Stomach smooth muscle (tissue), 2 donors: ENCODE data around the gene PLCB4.
"Not testable (repeated sequence)": the region's sequence is repeated elsewhere in the genome, so short reads cannot be mapped to it uniquely, and the experiment has no call there.

Experiments
- H3K27ac ChIP-seq: one replicate; pipeline ENCODE4 v1.7.0; 2013; ENCODE audit warnings: mild to moderate bottlenecking, low read length, inconsistent platforms
- H3K27me3 ChIP-seq, 2 donors: one replicate each; pipeline ENCODE4 v1.7.0; 2013; ENCODE audit warnings: low read length in 2 of 2; ENCODE audit not compliant: insufficient read depth in 2 of 2, control insufficient read depth in 1 of 2
- H3K36me3 ChIP-seq, 2 donors: one replicate each; pipeline ENCODE4 v1.7.0; 2013; ENCODE audit warnings: low read length in 2 of 2; ENCODE audit not compliant: control insufficient read depth in 2 of 2, insufficient read depth in 2 of 2
- H3K4me1 ChIP-seq: one replicate; pipeline ENCODE4 v1.7.0; 2013; ENCODE audit warnings: low read length; ENCODE audit not compliant: control insufficient read depth, insufficient read depth
- H3K4me3 ChIP-seq, 2 donors: one replicate each; pipeline ENCODE4 v1.7.0; 2013; ENCODE audit warnings: low read length in 2 of 2
- H3K9ac ChIP-seq, 2 donors: one replicate each; pipeline ENCODE4 v1.7.0; 2013; ENCODE audit warnings: low read length in 2 of 2, mild to moderate bottlenecking in 1 of 2
- H3K9me3 ChIP-seq, 2 donors: one replicate each; pipeline ENCODE4 v1.7.0; 2013; ENCODE audit warnings: low read length in 2 of 2; ENCODE audit not compliant: control insufficient read depth in 2 of 2
- donor health status: healthy.
- donor health status: Pancreatic carcinoma.

The PLCB4 gene

GRCh38 chr20:9377007-9377406, 308.1 kb downstream of the PLCB4 start:
- no peaks in the 10 kb centered on the region for H3K4me1 ChIP-seq
- no peaks in the 10 kb centered on the region for H3K27me3 ChIP-seq

GRCh38 chr20:9385345-9386310, 316.7 kb downstream of the PLCB4 start:
- H3K27ac ChIP-seq, H3K4me1 ChIP-seq, H3K9ac ChIP-seq, H3K27me3 ChIP-seq, H3K4me3 ChIP-seq, H3K36me3 ChIP-seq, H3K9me3 ChIP-seq: not testable (repeated sequence)

More at GRCh38 chr20:9377007-9377406, 308.1 kb downstream of the PLCB4 start:
- Histone ChIP-seq H3K9ac (no peak overlapping the region), H3K36me3 (no peaks in the 10 kb centered on the region), H3K4me3 (no peak overlapping the region), H3K9me3 (no peaks in the 10 kb centered on the region), H3K27ac (no peak overlapping the region)

- peaks cover 0 to 11% of the 10 kb centered on the region in 2 donors for H3K36me3 ChIP-seq
- H3K4me1 ChIP-seq: no peaks in the 10 kb centered on the region
- H3K9ac ChIP-seq: no peak overlapping the region
- no peaks in the 10 kb centered on the region for H3K9me3 ChIP-seq
- no peak overlapping the region for H3K4me3 ChIP-seq
- no peaks in the 10 kb centered on the region for H3K27me3 ChIP-seq
- no peak overlapping the region for H3K27ac ChIP-seq
Observed at GRCh38 chr20:9388160-9388812, 319.4 kb downstream of the PLCB4 start.

- H3K9ac ChIP-seq: no peak overlapping the region
- no peaks in the 10 kb centered on the region for H3K9me3 ChIP-seq
- H3K4me3 ChIP-seq: no peak overlapping the region
- H3K27me3 ChIP-seq: no peaks in the 10 kb centered on the region
- H3K27ac ChIP-seq: no peak overlapping the region
- H3K36me3 ChIP-seq: peaks cover 0 to 11% of the 10 kb centered on the region in 2 donors
- no peaks in the 10 kb centered on the region for H3K4me1 ChIP-seq
Observed at GRCh38 chr20:9388813-9389161, 319.9 kb downstream of the PLCB4 start.

GRCh38 chr20:9389346-9389745, 320.5 kb downstream of the PLCB4 start:
- Histone ChIP-seq H3K9ac (no peak overlapping the region), H3K27me3 (no peaks in the 10 kb centered on the region), H3K4me3 (no peak overlapping the region), H3K36me3 (peaks cover 0 to 11% of the 10 kb centered on the region in 2 donors), H3K9me3 (no peaks in the 10 kb centered on the region), H3K27ac (no peak overlapping the region), H3K4me1 (no peaks in the 10 kb centered on the region)

GRCh38 chr20:9390441-9390840, 321.6 kb downstream of the PLCB4 start:
- no peaks in the 10 kb centered on the region for H3K27me3 ChIP-seq
- H3K9ac ChIP-seq: no peak overlapping the region
- H3K9me3 ChIP-seq: no peaks in the 10 kb centered on the region
- H3K4me1 ChIP-seq: no peaks in the 10 kb centered on the region
- H3K36me3 ChIP-seq: peaks cover 0 to 11% of the 10 kb centered on the region in 2 donors
- no peak overlapping the region for H3K27ac ChIP-seq
- no peak overlapping the region for H3K4me3 ChIP-seq

GRCh38 chr20:9392892-9393857, 324.3 kb downstream of the PLCB4 start:
- H3K36me3 ChIP-seq: peaks cover 0 to 5% of the 10 kb centered on the region in 2 donors
- no peak overlapping the region for H3K27ac ChIP-seq
- H3K9me3 ChIP-seq: no peaks in the 10 kb centered on the region
- no peak overlapping the region for H3K9ac ChIP-seq
- no peaks in the 10 kb centered on the region for H3K4me1 ChIP-seq
- H3K27me3 ChIP-seq: no peaks in the 10 kb centered on the region
- no peak overlapping the region for H3K4me3 ChIP-seq

- no peak overlapping the region for H3K27ac ChIP-seq
- H3K4me1 ChIP-seq: no peaks in the 10 kb centered on the region
- H3K9ac ChIP-seq: no peak overlapping the region
- no peaks in the 10 kb centered on the region for H3K9me3 ChIP-seq
- H3K4me3 ChIP-seq: no peak overlapping the region
- no peaks in the 10 kb centered on the region for H3K27me3 ChIP-seq
- H3K36me3 ChIP-seq: peaks cover 0 to 5% of the 10 kb centered on the region in 2 donors
Observed at GRCh38 chr20:9395971-9396370, 327.1 kb downstream of the PLCB4 start.

GRCh38 chr20:9397928-9398327, 329.0 kb downstream of the PLCB4 start:
- no peaks in the 10 kb centered on the region for H3K27me3 ChIP-seq
- H3K4me3 ChIP-seq: no peak overlapping the region
- H3K9me3 ChIP-seq: peaks cover 0 to 2% of the 10 kb centered on the region in 2 donors
- H3K27ac ChIP-seq: no peak overlapping the region
- H3K36me3 ChIP-seq: peaks cover 3 to 6% of the 10 kb centered on the region in 2 donors
- H3K4me1 ChIP-seq: no peaks in the 10 kb centered on the region
- no peak overlapping the region for H3K9ac ChIP-seq

- Histone ChIP-seq H3K4me3 (no peak overlapping the region), H3K27me3 (no peaks in the 10 kb centered on the region), H3K9ac (no peak overlapping the region), H3K27ac (no peak overlapping the region), H3K4me1 (no peaks in the 10 kb centered on the region), H3K9me3 (peaks cover 0 to 3% of the 10 kb centered on the region in 2 donors), H3K36me3 (peaks cover 4 to 6% of the 10 kb centered on the region in 2 donors)
Observed at GRCh38 chr20:9398882-9399281, 330.0 kb downstream of the PLCB4 start.
